ENCODE results near the gene IL17RB. TPM values are rescaled to one million over a fixed set of nuclear protein-coding genes. Genes with fewer than 3 reads are reported as not detected.

IL17RB gene
- total and polyA plus RNA-seq, 2 of the 4 experiments (the other 2 are of a cell fraction) = under 0.01 TPM; not detected in 1

DNA sequence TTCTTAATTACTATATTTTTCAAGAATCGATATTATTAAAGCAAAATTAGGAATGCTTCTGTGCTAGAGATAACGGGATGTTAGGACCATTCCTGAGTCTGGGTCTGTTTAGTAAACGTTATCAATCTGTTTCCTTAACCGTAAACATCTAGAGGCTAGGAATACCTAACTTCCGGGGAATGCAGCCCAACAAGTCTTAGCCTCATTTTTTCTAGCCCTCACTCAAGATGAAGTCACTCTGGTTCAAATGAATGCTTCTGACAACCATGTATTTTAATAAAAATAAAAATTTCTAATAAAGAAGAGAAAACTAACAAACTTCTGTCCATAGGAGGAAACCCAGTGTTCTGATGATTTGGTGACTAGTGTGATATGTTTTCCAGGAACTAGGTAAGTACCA is 56.3 kb downstream of the IL17RB start:
- no peak overlapping the region for H3K9ac ChIP-seq (ENCODE audit: low read depth, low read length)
- H3K27ac ChIP-seq (ENCODE audit: insufficient read depth, low read length) = no peak overlapping the region
- H3K4me1 ChIP-seq (ENCODE audit: control insufficient read depth, insufficient read depth, low read length) = no peaks in the 10 kb centered on the region
- TF ChIP-seq, protein P1, sequence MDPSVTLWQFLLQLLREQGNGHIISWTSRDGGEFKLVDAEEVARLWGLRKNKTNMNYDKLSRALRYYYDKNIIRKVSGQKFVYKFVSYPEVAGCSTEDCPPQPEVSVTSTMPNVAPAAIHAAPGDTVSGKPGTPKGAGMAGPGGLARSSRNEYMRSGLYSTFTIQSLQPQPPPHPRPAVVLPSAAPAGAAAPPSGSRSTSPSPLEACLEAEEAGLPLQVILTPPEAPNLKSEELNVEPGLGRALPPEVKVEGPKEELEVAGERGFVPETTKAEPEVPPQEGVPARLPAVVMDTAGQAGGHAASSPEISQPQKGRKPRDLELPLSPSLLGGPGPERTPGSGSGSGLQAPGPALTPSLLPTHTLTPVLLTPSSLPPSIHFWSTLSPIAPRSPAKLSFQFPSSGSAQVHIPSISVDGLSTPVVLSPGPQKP (IDR thresholded peaks at IDR 0.05; ENCODE audit: borderline replicate concordance, low read depth, low read length) = no peak
- TF ChIP-seq NFE2L2 (IDR thresholded peaks at IDR 0.05; ENCODE audit: low read depth, low read length) = no peak
- H3K9me1 ChIP-seq (ENCODE audit: insufficient read depth, low read length) = no peaks in the 10 kb centered on the region
- CTCF ChIA-PET = interaction anchor here (0.6 kb wide), 1 partner anchor 778 kb away, joined by 4 read pairs; no protein-coding TSS in a partner anchor
- ATAC-seq (ENCODE audit: low read depth) (no peak), DNase-seq (no peak)
- no peak overlapping the region for H4K5ac ChIP-seq (ENCODE audit: low read depth, low read length)
- no peak overlapping the region for H3K4me3 ChIP-seq (ENCODE audit: insufficient read depth, low read depth, low read length)
- H2BK120ac ChIP-seq (ENCODE audit: low read depth, low read length) = no peak overlapping the region
- peaks cover 1% of the 10 kb centered on the region for H3K27me3 ChIP-seq (ENCODE audit: control insufficient read depth, insufficient read depth, low read length)
- no peaks in the 10 kb centered on the region for H3K9me3 ChIP-seq (ENCODE audit: control insufficient read depth, insufficient read depth, low read length)
- no peak overlapping the region for H3K18ac ChIP-seq (ENCODE audit: low read depth, low read length)
- H2AFZ ChIP-seq (replicated peaks; ENCODE audit: low read length, poor library complexity) = no peak overlapping the region
- no peak overlapping the region for H3K56ac ChIP-seq (ENCODE audit: extremely low read depth, insufficient read depth, low read length)
- H2AK5ac ChIP-seq (ENCODE audit: low read depth, low read length) = no peak overlapping the region
- H4K8ac ChIP-seq (ENCODE audit: low read depth in 2 of 2, low read length in 2 of 2) = no peak overlapping the region
- no peak overlapping the region for H3K14ac ChIP-seq (replicated peaks; ENCODE audit: low read depth, low read length)
- H2BK5ac ChIP-seq (ENCODE audit: low read depth, low read length, poor library complexity, severe bottlenecking) = no peak overlapping the region
- POLR2A ChIA-PET (ENCODE audit: unreplicated experiment) = no interaction called here
- no peak overlapping the region for H2AK9ac ChIP-seq (replicated peaks; ENCODE audit: low read depth, low read length, poor library complexity)
- no peak overlapping the region for H3K4ac ChIP-seq (ENCODE audit: low read depth, low read length)
- H3K23ac ChIP-seq (ENCODE audit: low read depth, low read length) = no peak overlapping the region
- no TSS peak for BruUV-seq (replicated peaks)
- no peaks in the 10 kb centered on the region for H4K20me1 ChIP-seq (ENCODE audit: insufficient read depth, low read length)
- intact Hi-C loops (cut with micrococcal nuclease) = no loop called here
- no CpG with 5 or more reads among the region's 5 CpGs for WGBS, 2 experiments (ENCODE audit: extremely low coverage in 2 of 2, insufficient read length in 1 of 2)
- dilution Hi-C loops (cut with HindIII; ENCODE audit: low sequenced_read_pairs, unreplicated experiment) = no loop called here
- H2BK20ac ChIP-seq (ENCODE audit: low read depth, low read length) = no peak overlapping the region
- no peak overlapping the region for H3K4me2 ChIP-seq (ENCODE audit: low read depth, low read length)
- in situ Hi-C loops (cut with MboI; ENCODE audit: low sequenced_read_pairs) = no loop called here
- no peaks in the 10 kb centered on the region for H3K79me1 ChIP-seq (ENCODE audit: low read depth in 1 of 2, low read length in 2 of 2)
- no peaks in the 10 kb centered on the region for H3K36me3 ChIP-seq (ENCODE audit: control insufficient read depth, insufficient read depth, low read length)
- no peak overlapping the region for H2BK15ac ChIP-seq (ENCODE audit: low read depth, low read length)
- no peak overlapping the region for H4K91ac ChIP-seq (ENCODE audit: insufficient read depth, low read depth, low read length)

Measured in IMR-90 (cell line).